GM19239 (cell line): ENCODE results near the gene CATSPERZ.

Source experiments
- DNase-seq: peaks from one replicate; pipeline ENCODE4 v3.0.0; 2011; ENCODE audit warnings: low spot score; ENCODE audit not compliant: insufficient read length
- FAIRE-seq: peaks from 2 replicates; lab custom pipeline; 2011; peaks lifted over from hg19 to GRCh38; lab: Jason Lieb, UNC

The CATSPERZ gene

DNA sequence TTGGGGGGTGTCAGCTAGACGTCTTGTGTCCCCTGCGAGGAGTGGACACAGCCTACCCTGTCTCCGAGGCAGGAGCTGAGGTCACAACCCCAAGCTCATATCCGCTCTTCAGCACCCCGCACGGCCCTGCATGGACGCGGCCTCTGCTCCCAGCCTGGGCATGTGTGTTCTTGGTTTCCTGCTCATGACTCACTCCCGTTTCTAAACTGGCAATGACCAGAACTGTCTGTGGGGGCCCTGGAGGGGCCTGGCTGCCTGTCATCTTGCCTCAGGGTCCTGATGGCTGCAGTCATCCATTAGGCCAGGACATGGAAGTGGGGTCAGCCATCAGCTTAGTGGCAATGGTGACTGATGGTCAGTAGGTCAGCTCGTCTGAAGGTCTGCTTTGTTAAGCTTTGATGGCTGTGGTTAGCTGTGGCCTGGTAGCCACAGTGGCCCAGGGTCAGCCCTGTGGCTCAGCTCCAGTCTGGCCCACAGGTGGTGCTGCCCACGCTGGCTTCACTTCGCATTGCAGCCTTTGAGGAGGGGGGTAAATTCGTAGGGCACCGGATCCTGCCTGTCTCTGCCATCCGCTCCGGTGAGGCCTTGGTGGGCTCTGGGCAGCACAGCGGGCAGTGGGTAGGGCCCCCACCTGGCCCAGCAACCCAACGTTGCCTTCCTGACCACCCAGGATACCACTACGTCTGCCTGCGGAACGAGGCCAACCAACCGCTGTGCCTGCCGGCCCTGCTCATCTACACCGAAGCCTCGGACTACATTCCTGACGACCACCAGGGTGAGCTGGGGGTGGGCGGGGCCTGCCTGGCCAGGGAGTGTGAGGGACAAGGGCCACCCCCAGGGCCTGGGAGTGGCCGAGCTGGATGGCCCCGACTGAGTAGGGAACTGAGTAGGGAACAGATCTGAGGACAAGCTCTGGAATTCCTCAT, 36.9 kb upstream of the CATSPERZ start:
- FAIRE-seq (no peak), DNase-seq (no peak)

DNA sequence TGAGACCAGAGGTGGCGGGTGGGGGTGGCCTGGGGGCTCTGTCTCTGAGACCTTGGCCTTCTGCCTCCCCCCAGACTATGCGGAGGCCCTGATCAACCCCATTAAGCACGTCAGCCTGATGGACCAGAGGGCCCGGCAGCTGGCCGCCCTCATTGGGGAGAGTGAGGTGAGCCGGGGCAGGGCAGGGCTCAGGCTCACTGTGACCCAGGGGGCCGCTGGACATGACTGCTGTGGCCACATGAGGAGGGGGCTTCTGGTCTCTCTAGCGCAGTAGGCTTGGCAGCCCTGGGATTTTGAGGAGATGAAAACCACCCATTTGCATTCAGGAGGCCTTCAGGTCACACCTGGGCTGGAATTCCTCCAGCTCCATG, 36.2 kb upstream of the CATSPERZ start:
- no peak for FAIRE-seq
- no peak for DNase-seq

DNA sequence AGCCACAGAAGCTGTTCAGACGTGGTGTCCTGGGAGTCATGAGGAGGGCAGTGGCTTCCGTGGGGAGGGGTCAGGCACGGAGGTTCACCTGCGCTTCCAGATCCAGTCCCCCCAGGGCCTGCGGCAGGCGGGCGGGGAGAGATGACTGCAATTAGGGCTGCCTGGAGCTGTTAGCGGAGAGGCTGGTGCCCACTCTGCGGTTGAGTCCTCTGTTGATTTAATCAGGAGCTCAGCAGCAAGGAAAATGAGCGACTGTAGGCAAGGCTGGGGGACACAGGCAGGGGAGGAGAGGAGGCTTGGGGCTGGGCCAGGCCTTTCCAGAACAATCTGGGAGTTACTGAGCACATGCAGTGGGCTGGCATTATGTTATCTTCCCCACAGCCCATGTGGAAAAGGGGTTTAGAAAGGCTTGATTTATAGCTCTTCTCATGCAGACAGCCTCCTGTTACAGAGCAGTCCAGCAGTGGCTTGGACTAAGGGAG, 35.7 kb upstream of the CATSPERZ start:
- DNase-seq (no peak), FAIRE-seq (no peak)

DNA sequence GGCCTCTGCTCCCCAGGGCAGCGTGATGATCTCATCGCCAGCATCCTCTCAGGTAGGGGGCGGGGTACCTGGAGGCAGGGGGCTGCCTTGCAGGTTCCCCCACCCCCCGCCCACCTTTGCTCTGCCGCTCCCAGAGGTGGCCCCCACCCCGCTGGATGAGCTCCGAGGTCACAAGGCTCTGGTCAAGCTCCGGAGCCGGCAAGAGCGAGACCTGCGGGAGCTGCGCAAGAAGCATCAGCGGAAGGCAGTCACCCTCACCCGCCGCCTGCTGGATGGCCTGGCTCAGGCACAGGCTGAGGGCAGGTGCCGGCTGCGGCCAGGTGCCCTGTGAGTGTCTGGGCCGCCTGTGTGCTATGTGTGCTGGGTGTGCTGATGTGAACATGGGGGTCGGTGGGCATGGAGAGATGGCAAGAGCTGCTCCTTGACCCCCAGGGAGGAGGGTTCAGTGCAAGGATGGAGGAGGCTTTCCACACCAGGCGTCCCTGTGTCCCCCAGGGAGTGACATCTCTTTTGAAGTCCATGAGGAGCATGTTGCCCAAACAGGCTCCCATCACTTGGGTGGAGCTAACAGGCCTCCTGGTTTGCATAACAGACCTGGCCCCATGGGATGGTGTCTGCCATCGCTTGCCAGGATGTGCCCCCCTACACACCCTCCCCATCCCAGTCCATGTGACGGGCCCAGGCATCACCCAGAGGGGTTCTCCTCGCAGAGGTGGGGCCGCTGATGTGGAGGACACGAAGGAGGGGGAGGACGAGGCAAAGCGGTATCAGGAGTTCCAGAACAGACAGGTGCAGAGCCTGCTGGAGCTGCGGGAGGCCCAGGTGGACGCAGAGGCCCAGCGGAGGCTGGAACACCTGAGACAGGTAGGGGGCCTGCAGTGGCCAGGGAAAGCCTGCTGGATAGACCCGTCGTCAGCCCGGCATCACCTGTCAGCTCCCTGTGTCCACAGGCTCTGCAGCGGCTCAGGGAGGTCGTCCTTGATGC, 34.7 kb upstream of the CATSPERZ start:
- no peak for FAIRE-seq
- DNase-seq, result no peak

DNA sequence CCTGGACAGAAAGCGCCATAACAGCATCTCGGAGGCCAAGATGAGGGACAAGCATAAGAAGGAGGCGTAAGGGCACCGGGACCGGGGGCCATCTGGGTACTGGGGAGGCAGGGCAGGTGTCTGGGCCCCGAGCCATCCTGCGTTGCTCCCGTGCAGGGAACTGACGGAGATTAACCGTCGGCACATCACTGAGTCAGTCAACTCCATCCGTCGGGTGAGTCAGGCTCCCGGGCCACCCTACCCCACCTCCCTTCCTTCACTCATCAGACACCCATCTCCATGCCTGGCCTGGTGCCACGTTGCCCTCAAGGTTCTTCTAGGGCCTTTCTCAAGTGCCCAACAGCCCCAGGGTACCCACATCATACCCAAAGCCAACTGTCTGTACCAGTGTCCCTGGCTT, 33.8 kb upstream of the CATSPERZ start:
- DNase-seq (no peak), FAIRE-seq (no peak)

DNA sequence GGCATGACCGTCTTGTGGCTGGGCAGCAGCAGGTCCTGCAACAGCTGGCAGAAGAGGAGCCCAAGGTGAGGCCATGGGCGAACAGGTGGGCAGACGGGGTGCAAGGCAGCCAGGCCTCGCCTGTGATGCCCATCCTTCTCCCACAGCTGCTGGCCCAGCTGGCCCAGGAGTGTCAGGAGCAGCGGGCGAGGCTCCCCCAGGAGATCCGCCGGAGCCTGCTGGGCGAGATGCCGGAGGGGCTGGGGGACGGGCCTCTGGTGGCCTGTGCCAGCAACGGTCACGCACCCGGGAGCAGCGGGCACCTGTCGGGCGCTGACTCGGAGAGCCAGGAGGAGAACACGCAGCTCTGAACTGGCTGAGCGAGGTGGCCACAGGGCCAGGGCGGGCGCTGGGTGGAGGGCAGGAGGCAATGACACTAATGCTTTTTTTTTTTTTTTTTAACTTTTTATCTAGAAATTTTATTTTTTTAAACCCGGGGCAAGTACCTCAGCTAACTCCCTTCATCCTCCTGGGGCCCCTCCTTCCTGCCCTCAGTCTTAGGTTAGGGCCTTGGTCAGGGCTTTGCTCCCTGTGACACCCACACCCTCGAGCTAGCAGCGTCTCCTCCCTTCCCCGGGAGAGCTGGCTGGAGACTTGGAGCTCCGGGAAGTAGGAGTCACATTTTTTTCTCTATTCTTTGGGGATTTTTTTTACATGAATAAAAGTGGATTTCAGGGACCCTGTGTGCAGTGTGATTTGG, 32.8 kb upstream of the CATSPERZ start:
- no peak for FAIRE-seq

DNA sequence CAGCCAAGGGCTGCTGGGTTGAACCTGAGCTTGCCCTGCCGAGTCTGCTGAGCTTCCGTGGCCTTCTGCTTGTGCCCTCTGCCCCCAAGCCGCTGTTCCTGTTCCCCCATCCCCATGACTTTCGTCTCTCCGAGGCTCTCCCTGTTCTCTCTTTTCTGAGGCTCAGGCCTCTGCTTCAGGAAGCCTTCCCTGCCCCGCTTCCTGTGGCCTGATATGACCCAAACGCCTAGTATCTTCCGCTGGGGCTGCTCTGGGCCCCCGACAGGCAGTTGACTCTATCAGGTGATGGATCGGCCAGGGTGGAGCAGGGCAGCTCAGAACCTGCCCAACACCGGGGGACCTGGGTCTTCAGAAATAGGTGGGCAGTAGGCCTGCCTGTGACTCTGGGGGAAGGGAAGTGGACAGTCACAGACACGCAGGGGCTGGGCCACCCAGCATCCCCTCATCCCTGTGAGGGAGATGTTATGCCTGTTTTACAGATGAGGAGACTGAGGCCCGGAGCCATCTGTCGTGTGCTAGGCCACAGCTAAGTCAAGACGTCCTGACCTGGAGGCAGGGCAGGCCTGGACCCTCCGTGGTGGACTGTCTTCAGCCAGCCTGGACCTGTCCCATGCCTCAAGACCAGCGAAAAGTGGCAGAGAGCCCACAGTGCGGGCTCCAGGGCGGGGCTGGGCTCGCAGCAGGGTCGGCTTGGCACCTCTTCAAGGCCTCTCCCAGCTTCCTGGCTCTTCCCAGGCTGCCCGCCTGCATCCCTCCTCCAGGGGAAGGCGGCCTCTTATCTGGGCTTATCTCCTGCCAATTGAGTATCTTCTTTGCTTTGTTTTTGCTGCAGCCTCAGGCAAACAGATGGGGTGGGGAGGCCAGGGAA, 31.9 kb upstream of the CATSPERZ start:
- DNase-seq, result no peak
- no peak for FAIRE-seq

More for the DNA sequence above, 32.8 kb upstream of the CATSPERZ start:
- DNase-seq, result no peak

DNA sequence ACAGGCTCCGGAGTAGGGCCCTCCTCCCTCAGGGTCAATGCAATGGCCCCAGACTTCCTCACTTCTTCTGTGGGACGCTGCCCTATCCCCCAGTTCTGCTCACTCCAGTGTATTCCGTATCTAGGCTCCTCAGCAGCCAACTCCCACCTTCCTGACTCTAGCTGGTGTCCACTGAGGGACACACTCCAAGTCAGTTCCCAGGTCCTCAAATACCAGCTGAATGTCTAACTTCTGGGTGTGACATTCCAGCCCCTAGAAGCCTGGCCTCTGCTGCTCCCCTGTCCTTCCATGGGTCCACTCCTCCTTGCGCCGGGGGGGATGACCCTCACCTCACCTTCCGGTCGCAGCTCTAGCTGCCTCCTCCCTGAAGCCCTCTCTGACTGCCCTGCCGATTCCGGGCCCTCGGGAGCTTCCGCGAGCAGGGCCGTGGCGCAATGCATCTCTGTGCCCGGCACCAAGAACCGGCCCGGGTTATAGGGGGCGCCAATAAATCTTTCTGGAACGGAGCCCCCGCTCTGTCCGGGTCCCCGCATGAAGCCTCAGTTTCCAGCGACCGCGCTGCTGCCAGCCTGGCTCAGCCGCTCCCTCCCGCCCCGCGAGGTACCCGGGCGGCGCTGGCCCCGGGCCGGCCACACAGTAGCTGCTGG, 31.1 kb upstream of the CATSPERZ start:
- DNase-seq (no peak), FAIRE-seq (peak; percentile 81)

DNA sequence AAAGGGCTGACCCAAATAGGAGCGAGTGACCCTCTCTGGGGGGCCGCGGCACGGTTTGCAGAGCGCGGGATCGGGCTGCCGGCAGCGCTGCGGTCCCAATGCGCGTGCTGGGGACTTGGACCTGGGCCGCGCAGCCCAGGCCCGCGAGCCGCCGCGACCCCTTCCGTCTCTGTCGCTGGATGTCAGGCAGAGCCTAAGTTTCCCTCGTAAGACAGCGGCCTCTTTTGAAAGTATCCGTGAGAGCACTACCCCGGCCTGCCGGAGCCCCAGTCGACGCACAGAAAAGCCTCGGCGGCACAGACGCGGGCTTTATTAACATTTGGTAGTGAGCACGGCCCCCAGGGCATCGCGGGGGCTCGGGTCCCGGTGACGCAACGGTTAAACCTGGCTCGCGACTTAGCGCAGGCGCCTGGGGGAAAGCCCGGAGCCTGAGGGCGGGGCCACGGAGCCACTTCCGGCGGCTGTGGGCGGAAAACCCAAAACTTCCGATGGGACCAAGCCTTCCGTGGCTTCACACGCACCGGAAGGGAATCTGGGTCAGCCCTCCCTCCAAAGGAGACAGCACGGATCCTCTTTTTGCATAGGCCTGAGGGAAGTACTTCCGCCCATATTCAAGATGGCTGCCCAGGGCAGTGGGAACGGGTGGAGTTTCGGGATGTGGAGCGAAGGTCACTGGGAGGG, 30.5 kb upstream of the CATSPERZ start:
- DNase-seq (peak; percentile 78), FAIRE-seq (peak; percentile 94)

DNA sequence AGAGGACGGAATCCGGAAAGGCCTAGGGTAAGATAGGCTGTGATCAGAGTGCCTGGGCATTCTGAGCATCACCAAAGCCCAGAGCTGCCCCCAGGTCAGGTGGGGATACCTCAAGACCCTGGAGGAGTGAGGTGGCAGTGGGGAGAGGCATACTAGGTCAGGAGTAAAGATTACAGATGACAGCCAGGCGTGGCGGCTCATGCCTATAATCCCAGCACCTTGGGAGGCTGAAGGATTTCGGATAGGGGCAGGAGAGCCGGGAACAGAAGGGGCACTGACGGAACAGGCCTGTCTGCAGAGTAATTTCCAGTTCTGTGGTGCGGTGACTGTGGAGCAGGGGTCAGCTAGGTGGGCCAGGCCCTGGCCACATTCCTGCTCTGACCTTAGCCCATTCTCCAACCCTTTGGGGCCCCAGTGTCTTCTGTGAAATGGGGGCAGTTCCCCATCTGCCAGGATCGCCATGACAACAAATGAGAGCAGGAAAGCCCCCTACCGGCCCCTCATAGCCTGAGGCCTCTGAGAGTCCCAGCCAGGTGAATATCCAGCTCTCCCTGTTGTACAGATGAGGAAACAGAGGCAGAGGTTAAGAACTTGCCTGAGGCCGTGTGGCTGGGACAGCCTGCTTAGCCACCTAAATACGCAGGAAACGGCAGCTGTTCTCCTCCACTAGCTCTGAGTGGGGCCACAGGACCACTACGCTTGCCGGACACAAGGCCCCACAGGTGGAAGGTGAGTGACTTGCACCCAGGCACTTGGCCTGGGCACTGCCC, 24.9 kb upstream of the CATSPERZ start:
- no peak for FAIRE-seq
- no peak for DNase-seq

DNA sequence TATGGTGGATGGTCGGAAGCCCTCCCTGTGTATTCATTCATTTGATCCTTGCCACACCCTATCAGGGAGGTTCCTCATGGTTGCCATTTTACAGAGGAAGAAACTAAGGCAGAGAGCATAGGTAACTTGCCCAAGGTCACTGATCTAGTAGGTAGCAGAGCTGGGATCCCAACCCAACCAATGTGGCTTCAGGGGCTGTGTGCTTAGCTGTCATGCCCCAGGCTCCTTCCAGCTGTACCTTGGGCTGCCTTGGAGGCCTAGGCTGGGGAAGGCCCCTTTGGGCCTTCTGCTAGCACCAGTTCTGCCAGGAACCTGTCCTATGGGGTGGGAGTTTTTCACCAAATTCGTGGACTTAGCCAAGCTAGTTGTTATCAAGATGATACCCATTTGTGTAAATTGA, 24.3 kb upstream of the CATSPERZ start:
- DNase-seq (no peak), FAIRE-seq (no peak)

DNA sequence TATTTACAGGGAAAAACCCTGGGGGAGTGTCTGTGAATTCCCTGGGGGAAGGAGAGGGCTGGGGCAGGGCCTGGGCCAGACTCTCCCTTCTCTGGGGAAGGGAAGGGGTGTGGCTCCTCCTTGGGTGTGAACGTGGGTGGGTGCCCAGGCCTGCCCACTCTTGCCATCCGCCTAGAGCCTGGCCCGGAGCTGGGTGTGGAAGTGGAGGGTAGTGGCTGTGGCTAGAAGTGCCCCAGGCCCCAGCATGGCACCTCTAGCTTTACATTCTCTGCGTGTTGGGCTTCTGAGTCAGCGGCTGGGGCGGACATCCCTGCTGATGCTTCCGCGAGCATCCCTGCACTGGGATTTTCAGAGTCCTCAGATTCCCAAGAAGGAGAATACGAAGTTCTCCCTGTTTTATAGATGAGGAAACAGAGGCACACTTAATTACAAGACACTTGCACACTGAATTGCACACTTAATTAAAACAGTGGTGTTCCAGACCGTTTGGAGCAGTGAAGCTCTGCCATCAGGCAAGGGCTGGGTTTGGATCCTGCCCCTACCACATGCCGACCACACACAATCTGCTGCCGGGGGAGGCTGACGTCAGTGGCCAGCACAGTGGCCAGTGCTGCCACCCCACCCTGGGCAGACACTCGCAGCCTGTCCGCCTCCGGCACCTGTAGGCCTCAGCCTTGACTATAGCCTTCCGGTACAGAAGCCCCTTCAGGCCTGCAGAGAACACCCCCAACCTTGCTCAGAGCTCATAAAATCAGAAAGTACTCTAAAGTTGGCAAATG, 23.3 kb upstream of the CATSPERZ start:
- FAIRE-seq, result no peak
- no peak for DNase-seq

DNA sequence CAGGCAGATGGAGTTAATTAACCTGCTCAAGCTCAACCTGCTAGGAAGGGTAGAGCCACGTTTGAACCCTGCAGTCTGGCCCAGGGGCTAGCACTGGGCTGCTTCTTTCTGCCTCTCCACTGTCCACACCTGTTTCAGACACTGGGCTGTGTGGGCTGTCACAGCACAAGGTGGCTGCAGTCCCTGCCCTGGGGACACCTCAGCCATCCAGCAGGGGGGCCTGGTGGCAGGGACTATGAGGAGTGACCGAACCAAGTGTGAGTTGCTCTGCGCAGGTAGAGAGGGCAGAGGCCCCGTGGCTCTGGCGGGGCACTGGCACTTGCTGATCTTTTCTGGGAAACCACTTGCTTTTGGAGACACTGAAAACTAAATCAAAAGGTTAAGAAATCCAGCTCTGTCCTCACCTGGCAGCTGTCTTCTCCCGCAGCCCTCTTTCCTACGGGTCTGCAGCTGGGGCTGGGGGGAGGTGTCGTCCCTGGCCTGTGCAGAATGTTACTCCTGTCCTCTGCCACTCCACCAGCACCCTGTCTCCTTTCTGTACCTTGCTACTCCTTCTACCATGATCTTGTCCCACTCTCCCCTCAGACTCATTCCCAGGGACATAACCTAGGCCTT, 21.5 kb upstream of the CATSPERZ start:
- no peak for FAIRE-seq
- no peak for DNase-seq

DNA sequence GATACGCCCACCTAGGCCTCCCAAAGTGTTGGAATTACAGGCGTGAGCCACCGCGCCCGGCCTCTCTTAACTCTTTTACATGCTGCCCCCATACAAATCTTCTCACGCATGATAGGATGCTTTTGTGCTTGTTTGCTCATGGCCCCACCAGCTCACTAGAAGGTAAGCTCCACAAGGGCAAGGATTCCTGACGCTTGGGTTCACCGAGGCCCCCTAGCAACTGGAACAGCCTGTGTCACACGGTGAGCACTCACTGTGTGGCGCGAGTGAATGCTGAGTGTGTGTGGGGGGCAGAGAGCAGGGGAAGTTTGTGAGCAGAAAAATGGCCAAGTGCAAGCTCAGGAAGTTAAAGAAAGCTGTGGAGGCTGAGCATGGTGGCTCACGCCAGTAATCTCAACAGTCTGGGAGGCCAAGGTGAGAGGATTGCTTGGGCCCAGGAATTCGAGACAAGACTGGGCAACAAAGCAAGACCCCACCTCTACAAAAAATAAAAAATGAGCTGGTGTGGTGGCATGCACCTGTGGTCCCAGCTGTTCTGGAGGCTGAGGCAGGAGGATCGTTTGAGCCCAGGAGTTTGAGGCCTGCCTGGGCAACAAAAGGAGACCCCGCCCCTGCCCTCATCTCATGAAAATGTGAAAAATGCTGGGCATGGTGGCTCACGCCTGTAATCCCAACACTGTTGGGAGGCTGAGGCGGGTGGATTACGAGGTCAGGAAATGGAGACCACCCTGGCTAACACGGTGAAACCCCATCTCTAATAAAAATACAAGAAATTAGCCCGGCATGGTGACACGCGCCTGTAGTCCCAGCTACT, 18.0 kb upstream of the CATSPERZ start:
- DNase-seq (no peak), FAIRE-seq (no peak)

DNA sequence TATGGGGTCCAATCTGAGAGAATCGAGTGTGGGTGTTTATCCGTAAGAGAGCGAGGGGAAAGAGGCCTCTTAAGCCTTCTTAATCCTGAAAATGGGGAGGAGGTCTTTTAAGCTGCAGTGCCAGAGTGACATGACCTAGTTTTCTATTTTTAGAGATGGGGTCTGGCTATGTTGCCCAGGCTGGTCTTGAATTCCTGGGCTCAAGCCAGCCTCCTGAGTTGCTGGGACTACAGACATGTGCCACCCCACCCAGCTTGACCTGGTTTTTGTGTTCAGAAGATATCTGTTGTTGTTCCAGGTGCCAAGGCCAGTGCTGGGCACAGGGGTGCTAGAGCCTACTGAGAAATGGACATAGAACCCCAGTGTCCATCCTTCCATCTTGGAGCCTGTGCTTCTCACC, 17.1 kb upstream of the CATSPERZ start:
- DNase-seq (no peak), FAIRE-seq (no peak)
